NCI-H1436 (cell line): ENCODE data around the gene AGPAT1.
"Not testable (repeated sequence)": the region's sequence is repeated elsewhere in the genome, so short reads cannot be mapped to it uniquely, and the experiment has no call there.

Experiments used
- DNase-seq: peaks from one replicate; lab custom pipeline; 2025; lab: John Stamatoyannopoulos, UW

AGPAT1 gene

DNA sequence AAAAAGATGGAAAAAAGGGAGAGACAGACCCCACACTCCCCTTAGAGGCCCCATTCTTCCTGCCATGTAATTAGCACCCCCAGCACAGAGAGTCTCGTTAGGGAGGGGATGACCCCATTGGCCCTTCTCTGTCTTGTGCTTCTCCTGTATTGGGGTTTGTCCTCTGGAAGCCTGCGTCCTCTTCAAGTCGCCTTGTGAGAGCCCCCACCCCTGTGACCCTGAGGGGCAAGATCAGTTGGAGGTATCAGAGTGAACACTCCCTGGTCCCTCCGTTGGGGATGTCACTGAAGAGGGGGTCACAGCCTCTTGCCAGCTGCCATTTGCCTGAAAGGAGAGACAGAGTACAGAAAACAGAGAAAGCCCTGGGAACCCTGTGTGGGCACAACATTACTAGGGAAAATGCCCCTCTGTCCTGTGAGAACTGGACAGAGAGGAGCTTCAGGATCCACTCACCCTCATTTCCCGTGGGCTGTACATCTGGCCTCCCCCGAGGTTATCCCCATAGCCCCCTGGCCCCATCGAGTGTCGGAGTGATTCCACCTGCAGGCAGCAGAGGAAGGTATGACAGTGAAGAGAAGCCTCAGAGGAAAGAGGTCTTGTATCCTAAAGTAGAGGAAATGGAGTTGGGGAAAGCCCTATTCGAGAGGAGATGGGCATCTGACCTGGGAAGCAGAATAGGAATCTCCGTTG lies 10.4 kb upstream of the AGPAT1 start:
- DNase-seq: not testable (repeated sequence)

DNA sequence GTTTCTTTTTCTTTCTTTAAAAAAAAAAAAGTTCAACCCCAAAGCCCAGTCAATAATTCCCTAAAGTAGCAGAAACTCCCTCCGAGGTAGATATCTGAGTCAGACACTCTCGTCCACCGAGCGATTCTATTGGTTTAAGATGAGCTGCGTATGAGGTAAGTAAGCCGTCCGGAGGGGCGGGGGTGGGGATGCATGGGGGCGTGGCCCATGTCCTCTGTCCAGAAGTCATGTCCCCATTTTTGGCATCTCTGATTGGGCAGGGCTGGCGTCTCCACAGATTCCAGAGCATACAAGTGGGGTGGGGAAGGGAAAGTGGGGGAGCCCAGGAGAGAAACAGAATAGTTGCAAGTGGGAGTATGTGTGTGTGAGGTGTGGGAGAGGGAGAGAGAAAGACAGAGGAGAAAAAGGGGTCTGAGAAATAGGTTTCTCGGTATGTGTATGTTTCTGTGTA lies 9.8 kb upstream of the AGPAT1 start:
- DNase-seq: not testable (repeated sequence)

DNA sequence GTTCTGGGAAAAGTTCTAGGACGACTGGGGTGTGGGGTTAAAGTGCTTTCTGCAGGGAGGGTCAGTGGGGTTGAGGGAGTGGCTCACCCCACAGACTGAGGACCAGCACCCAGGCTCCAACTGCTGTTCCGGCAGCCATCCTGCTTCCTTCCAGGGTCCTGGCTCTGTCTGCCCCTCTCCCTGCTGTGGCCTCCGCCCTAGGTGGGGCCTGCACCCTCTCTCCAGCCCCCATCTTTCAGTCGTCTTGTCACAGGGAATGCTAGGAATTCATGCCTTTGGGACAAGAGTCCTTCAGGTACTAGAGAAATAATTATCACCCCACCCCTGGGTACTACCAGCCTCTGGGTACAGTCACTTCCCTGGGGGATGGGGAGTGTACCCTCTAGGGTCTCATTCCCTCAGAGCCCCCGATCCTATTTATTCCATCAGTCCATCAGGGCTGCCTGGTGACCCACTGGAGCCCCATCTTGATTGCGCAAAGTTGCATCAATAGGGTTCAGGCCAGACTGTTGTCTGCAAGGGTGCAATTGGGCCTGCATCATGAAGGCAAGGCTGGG lies 8.3 kb upstream of the AGPAT1 start, which contains the start of gene AGER:
TSS of gene AGER (minus strand) at position 170 of the 557 bp plus-strand sequence. CDS start at position 139, 31 bp downstream.
- no peak for DNase-seq

GRCh38 chr6:32183483-32184083 lies 7.7 kb upstream of the AGPAT1 start:
- DNase-seq: no peak

GRCh38 chr6:32183030-32183429 lies 7.1 kb upstream of the AGPAT1 start:
- DNase-seq: no peak

DNA sequence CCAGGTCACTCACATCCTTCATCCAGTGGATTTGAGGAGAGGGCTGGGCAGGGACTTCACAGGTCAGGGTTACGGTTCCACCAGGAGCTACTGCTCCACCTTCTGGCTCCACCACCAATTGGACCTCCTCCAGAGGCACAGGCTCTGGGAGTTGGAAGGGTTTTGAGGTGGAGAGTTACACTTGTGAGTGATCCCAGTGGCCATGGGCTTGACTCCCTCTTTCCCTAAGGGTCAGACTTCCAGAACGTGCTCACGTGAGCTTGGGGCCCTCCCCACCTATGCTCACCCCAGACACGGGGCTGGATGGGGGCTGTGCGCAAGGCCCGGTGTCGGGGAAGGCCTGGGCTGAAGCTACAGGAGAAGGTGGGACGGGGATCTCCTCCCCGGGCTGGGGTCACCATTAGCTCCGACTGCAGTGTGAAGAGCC lies 6.7 kb upstream of the AGPAT1 start:
- no peak for DNase-seq

GRCh38 chr6:32181915-32182529 lies 6.1 kb upstream of the AGPAT1 start:
- DNase-seq: no peak

DNA sequence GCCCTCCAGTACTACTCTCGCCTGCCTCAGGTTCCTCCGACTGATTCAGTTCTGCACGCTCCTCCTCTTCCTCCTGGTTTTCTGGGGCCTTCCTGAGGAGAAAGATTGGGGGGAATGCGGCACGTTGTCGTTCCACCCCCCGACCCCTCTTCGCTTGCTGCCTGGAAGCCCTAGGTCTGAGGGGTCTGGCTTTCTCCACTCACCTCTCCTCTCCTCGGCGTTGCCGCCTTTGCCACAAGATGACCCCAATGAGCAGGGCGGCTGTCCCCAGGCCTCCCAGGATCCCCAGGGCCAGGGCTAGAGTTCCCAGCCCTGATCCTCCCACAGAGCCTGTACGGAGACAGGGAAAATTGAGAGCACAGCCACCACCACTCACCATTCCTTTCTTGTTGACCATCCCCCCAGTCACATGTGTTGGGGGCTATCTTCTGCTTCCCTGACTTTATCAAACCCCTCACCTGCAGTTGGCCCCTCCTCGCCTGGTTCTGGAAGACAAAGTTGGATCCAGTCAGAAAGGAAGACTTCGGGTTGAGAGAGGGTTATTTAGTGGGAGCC lies 5.3 kb upstream of the AGPAT1 start:
- DNase-seq: no peak

- DNase-seq: no peak
These were observed 4.0 kb upstream of the AGPAT1 start for GRCh38 chr6:32179766-32180405.

- no peak for DNase-seq
These were observed 2.9 kb upstream of the AGPAT1 start for GRCh38 chr6:32178547-32179440.

DNA sequence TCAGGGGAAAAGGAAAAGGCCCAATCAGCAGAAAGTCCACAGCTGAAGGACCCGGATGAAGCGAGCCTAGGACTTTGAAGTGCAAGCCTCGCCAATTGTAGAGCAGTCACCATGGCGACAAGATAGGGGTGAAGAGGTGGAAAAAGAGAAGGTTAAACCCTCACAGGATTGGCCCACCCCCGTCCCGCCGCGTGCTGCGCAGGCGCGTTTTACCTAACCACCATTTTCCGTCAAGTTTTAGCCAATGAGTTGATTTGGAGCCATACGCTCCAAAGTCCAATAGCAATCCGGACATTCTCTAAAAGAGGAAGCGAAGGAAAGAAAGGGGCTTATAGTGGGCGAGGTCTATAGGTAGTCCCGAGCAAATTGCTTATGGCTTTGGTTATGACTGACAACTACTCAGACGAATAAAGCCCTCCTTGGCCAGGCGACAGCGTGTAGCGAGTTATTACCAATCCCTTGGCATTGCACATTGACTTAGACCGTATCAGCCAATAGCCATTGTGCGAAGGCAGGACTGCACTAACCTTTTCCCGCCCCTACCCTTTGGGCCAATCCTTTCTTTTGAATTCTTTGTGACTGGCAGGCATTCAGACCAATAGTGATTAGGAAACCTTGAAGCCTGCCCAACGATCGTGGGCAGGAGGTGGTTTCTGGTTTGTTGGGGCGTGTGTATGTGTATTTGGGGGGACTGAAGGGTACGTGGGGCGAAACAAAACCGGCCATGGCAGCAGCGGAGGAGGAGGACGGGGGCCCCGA lies 2.1 kb upstream of the AGPAT1 start, which contains the start of gene RNF5:
TSS of gene RNF5 (plus strand) at position 618 of the 759 bp plus-strand sequence. CDS start at position 725, 107 bp downstream.
- peak; percentile 92 for DNase-seq

DNA sequence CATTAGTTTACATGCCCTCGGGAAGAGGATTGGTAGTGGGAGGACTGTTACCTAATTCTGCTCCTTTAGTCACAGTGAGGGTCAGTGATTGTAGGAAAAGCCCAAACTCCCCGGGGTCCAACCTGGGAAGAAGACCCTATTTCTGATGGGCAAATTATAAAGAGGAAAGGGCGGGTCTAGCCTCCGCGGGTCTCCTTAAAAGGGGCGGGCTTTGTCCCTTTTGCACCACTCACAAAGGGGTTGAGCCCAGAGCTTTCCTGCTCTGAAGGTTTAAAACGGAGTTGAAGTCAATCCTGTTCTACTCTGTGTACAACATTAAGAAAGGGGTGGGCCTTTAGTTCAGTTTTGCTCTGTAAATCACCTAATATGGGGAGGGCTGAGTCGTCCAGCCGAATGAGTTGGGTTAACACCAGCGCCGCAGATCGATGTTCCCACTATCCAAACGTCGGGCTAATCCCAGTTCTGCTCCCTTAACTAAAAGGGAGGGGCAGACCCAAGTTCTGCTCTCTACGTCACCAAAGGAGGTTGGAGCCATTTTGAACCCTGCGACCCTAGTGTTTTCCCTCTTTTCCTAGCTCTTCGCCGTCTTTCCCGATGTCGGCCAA lies 1.4 kb upstream of the AGPAT1 start:
- no peak for DNase-seq

DNA sequence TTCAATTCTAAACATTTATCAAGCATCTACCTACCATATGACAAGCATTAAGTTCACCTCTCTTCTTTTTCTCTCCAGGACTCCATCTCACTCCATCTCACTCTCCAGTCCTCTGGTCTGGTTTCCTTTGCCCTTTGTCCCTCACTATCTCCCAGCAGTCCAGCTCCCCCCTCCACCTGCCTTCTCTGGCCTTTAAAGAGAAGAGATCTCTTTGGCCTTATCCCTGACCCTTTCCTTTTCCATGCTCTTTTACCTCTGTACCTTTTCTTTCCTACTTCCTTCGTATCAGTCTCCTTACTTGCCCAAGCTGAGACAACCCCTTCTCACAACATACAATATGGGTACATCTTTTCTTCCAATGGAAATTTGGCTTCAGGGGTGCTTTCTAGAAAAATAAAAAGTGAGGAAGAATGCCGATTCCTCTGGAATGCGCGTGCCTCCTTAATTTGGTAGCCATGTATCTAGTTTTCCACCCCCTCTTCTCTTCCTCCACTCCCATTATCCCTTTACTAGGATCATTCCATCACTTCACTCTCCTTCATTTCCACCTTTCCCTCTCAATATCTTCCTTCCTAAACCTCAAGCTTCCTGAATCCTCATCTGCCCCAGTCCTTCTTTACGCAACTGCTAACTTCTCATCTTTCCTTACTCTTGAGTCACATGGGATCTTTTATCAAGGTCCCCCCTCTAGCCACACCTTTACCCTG lies 745 bp upstream of the AGPAT1 start:
- DNase-seq: no peak

DNA sequence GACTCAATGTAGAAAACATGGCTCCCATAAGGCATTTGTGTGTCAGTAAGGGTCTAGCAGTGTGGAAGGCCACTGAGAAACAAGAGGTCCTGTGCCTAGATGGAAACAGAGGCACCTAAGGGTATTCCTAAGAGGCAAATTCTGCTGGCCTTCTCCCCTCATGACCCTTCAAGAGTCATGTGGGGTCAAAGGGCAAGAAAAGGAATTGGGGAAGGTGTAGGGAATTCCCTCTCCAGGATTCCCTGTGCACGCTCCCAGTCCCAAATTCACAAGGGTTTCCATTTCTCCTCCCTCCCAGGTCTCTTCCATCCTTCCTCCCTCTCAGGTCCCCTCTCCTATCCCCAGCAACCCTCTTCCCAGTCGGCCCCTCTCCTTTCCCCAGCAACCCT lies 568 bp downstream of the AGPAT1 start:
- DNase-seq: no peak

GRCh38 chr6:32174416-32174815 lies 1.5 kb downstream of the AGPAT1 start:
- DNase-seq: no peak

- DNase-seq: no peak
These were observed 2.7 kb downstream of the AGPAT1 start for GRCh38 chr6:32173051-32173727.

DNA sequence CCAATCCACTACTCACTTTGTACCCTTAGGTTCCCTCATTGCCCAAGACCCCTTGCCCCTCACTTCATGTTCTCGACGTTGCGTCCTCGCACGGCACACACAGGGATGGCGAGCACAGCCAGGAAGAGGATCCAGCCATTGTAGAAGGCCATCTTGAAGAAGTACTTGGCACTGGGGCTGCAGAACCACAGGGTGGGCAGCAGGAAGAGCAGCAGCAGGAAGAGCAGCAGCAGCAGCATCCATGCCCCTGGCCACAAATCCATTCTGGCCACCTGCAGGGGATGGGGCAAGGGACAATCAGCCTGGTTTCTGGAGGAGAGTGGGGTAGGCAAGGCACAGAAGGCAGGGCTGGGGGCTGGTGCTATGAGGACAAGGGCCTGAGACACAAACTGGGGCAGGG lies 4.7 kb downstream of the AGPAT1 start:
- no peak for DNase-seq

DNA sequence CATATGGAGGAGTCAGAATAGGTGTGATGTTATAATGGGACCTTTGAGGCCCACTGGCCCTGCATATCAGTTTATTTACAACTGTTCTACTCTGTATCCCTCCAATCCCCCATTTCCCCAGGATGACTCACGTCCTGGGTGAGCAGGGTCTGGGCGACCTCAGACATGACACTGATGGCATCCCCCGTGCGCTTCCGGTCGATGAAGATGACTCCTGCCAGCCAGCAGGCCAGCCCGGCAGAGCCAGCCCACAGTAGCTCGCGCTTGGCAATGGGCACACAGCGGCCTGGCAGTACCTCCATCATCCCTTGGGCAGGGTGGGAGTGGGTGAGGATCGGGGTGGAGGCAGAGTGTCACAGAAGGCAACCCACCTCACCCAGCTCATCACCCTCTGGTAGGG lies 5.6 kb downstream of the AGPAT1 start:
- DNase-seq: no peak
